ENCODE measurements around the gene CCDC15. TPM values are rescaled to one million over a fixed set of nuclear protein-coding genes. Genes with fewer than 3 reads are reported as not detected.

Gene CCDC15
- total RNA-seq, 6 donors from 2014 or later, result 0.89 to 3.1 (median 1.2) TPM

- Histone ChIP-seq H3K9me3 (no peaks in the 10 kb centered on the region), H3K36me3 (no peaks in the 10 kb centered on the region), H3K4me1 (peaks cover 0 to 3% (median 0%) of the 10 kb centered on the region in 4 donors), H3K4me3 (no peak overlapping the region), H3K27me3 (no peaks in the 10 kb centered on the region), H3K27ac (no peak overlapping the region)
- WGBS, 2 donors, result 77 to 85% methylated on average over 1 of the region's 1 CpG
- ATAC-seq (ENCODE audit: low FRiP score in 2 of 2) (no peak), DNase-seq (no peak)
- TF ChIP-seq POLR2AphosphoS5 (IDR thresholded peaks at IDR 0.05) (no peak), CTCF (IDR thresholded peaks at IDR 0.05) (no peak), EP300 (IDR thresholded peaks at IDR 0.05) (no peak), POLR2A (IDR thresholded peaks at IDR 0.05) (no peak)
Measured at GRCh38 chr11:124941703-124942102, 12.3 kb upstream of the CCDC15 start.

- no peak for ATAC-seq (ENCODE audit: low FRiP score in 2 of 2)
- no peak for TF ChIP-seq EP300 (IDR thresholded peaks at IDR 0.05)
- TF ChIP-seq CTCF (IDR thresholded peaks at IDR 0.05), result no peak
- no peak for TF ChIP-seq POLR2A (IDR thresholded peaks at IDR 0.05)
- no peak for TF ChIP-seq POLR2AphosphoS5 (IDR thresholded peaks at IDR 0.05)
Measured at GRCh38 chr11:124942466-124943253, 11.3 kb upstream of the CCDC15 start.

GRCh38 chr11:124943254-124943616 is 10.8 kb upstream of the CCDC15 start:
- TF ChIP-seq CTCF (IDR thresholded peaks at IDR 0.05) (no peak), POLR2A (IDR thresholded peaks at IDR 0.05) (no peak), POLR2AphosphoS5 (IDR thresholded peaks at IDR 0.05) (no peak), EP300 (IDR thresholded peaks at IDR 0.05) (no peak)
- no peaks in the 10 kb centered on the region for H3K9me3 ChIP-seq
- H3K36me3 ChIP-seq, result no peaks in the 10 kb centered on the region
- DNase-seq (no peak), ATAC-seq (ENCODE audit: low FRiP score in 2 of 2) (no peak)
- no peak overlapping the region for H3K4me3 ChIP-seq
- no peak overlapping the region for H3K27ac ChIP-seq
- peaks cover 0 to 3% (median 0%) of the 10 kb centered on the region in 4 donors for H3K4me1 ChIP-seq
- WGBS, 2 donors, result 59 to 63% methylated on average over 5 of the region's 5 CpGs
- H3K27me3 ChIP-seq, result no peaks in the 10 kb centered on the region

More at GRCh38 chr11:124942466-124943253, 11.3 kb upstream of the CCDC15 start:
- Histone ChIP-seq H3K27ac (no peak overlapping the region), H3K4me1 (peaks cover 0 to 3% (median 0%) of the 10 kb centered on the region in 4 donors), H3K4me3 (no peak overlapping the region), H3K36me3 (no peaks in the 10 kb centered on the region), H3K27me3 (no peaks in the 10 kb centered on the region), H3K9me3 (no peaks in the 10 kb centered on the region)
- WGBS, 2 donors, result 75 to 78% methylated on average over 6 of the region's 6 CpGs
- no peak for DNase-seq

- WGBS, 2 donors, result 13 to 56% methylated on average over 1 of the region's 1 CpG
- H3K27me3 ChIP-seq, result no peaks in the 10 kb centered on the region
- no peak for TF ChIP-seq POLR2A (IDR thresholded peaks at IDR 0.05)
- TF ChIP-seq POLR2AphosphoS5 (IDR thresholded peaks at IDR 0.05), result no peak
- TF ChIP-seq EP300 (IDR thresholded peaks at IDR 0.05), result no peak
- no peak for TF ChIP-seq CTCF (IDR thresholded peaks at IDR 0.05)
- H3K4me1 ChIP-seq, result peaks cover 0 to 3% (median 0%) of the 10 kb centered on the region in 4 donors
- H3K9me3 ChIP-seq, result no peaks in the 10 kb centered on the region
- no peak overlapping the region for H3K27ac ChIP-seq
- DNase-seq (no peak), ATAC-seq (ENCODE audit: low FRiP score in 2 of 2) (no peak)
- no peak overlapping the region for H3K4me3 ChIP-seq
- H3K36me3 ChIP-seq, result no peaks in the 10 kb centered on the region
Measured at GRCh38 chr11:124943741-124944140, 10.3 kb upstream of the CCDC15 start.

- 71 to 89% methylated on average over 3 of the region's 3 CpGs for WGBS, 2 donors
- Histone ChIP-seq H3K27ac (no peak overlapping the region), H3K36me3 (no peaks in the 10 kb centered on the region), H3K4me3 (no peak overlapping the region), H3K9me3 (no peaks in the 10 kb centered on the region), H3K27me3 (no peaks in the 10 kb centered on the region), H3K4me1 (no peaks in the 10 kb centered on the region)
- DNase-seq, result no peak
- ATAC-seq (ENCODE audit: low FRiP score in 2 of 2), result no peak
- TF ChIP-seq POLR2AphosphoS5 (IDR thresholded peaks at IDR 0.05), result no peak
- no peak for TF ChIP-seq EP300 (IDR thresholded peaks at IDR 0.05)
Measured at GRCh38 chr11:124944565-124944964, 9.4 kb upstream of the CCDC15 start.
